Neural progenitor cell (in vitro differentiated cells): ENCODE results near the gene POGLUT2.

ENCODE experiments used
- CTCF ChIP-seq: fragments of 200-600 bp; sonication (generic); IDR thresholded peaks from 2 replicates; pipeline ENCODE4 v1.5.1; 2017; ENCODE audit warnings: antibody characterized with exemption, mild to moderate bottlenecking
- EZH2 ChIP-seq: fragments of 200-600 bp; sonication (generic); IDR thresholded peaks from 2 replicates; pipeline ENCODE4 v1.6.1; 2017; ENCODE audit warnings: antibody characterized with exemption, mild to moderate bottlenecking, moderate library complexity
- EZH2phosphoT487 ChIP-seq: fragments of 200-600 bp; sonication (generic); IDR thresholded peaks from 2 replicates; pipeline ENCODE4 v1.6.1; 2017; ENCODE audit warnings: antibody characterized with exemption

DNA sequence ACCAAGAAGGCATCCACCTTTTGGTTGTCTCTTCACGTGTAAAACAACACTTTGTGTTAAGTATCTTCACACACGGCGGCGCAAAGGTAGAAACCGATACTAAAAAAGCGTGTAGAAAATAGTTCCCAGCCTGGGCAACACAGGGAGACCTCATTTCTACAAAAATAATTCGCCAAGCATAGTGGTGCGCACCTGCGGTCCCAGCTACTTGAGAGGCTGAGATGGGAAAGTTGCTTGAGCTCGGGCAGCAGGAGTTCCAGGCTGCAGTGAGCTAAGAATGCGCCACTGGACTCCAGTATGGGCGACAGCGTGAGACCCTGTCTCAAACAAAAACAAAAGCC lies 46.5 kb upstream of the POGLUT2 start:
- no peak for TF ChIP-seq EZH2phosphoT487
- no peak for TF ChIP-seq CTCF
- no peak for TF ChIP-seq EZH2
